HepG2 (cell line): Measurements from ENCODE around the gene FAM219A. TPM values are rescaled to one million over a fixed set of nuclear protein-coding genes. Genes with fewer than 3 reads are reported as not detected.
A peak's percentile ranks its signal among the peaks of the same experiment; 100 is the strongest.

Source experiments
- BCL6 ChIP-seq: IDR thresholded peaks from 2 replicates; pipeline ENCODE4 v1.6.1; 2016; ENCODE audit warnings: missing genetic modification reagents, missing compliant biosample characterization
- CBX2 ChIP-seq, 2 experiments: fragments of 200-600 bp in 1 of 2; sonication (generic); formaldehyde crosslinking in 1 of 2; IDR thresholded peaks; 2 replicates each; pipeline versions ENCODE4 v1.7.0 to v1.8.1; 2018 to 2022; ENCODE audit warnings: low read depth in 2 of 2, low read length in 1 of 2, mild to moderate bottlenecking in 1 of 2, missing genetic modification reagents in 1 of 2
- CCDC6 ChIP-seq: sonication (generic); formaldehyde crosslinking; IDR thresholded peaks from 2 replicates; pipeline ENCODE4 v1.8.1; 2022; ENCODE audit warnings: mild to moderate bottlenecking, missing genetic modification reagents, moderate library complexity
- CREB1 ChIP-seq, 2 experiments: fragments of 450-650 bp in 1 of 2; IDR thresholded peaks; 2 replicates each; pipeline ENCODE4 v1.6.1; 2016 to 2017; ENCODE audit warnings: control low read depth in 1 of 2, mild to moderate bottlenecking in 1 of 2, missing compliant biosample characterization in 1 of 2, missing genetic modification characterization in 1 of 2
- DMAP1 ChIP-seq: IDR thresholded peaks from 2 replicates; pipeline ENCODE4 v1.6.1; 2016
- HDAC2 ChIP-seq: sonication (generic); formaldehyde crosslinking; IDR thresholded peaks from 2 replicates; pipeline ENCODE4 v1.4.0; 2020; ENCODE audit warnings: missing genetic modification reagents
- HES4 ChIP-seq: sonication (generic); formaldehyde crosslinking; IDR thresholded peaks from 2 replicates; pipeline ENCODE4 v1.9.0; 2021; ENCODE audit warnings: mild to moderate bottlenecking, missing genetic modification reagents, borderline replicate concordance
- MAZ ChIP-seq, 2 experiments: sonication (generic) in 1 of 2; formaldehyde crosslinking in 1 of 2; IDR thresholded peaks; 2 replicates each; pipeline versions ENCODE4 v1.5.0 to v1.6.1; 2012 to 2020; ENCODE audit warnings: low read depth in 2 of 2, mild to moderate bottlenecking in 2 of 2, borderline replicate concordance in 1 of 2, improper control_type of control experiment in 1 of 2, low read length in 1 of 2, missing genetic modification reagents in 1 of 2, moderate library complexity in 1 of 2
- NFE2L1 ChIP-seq: sonication (generic); formaldehyde crosslinking; IDR thresholded peaks from 2 replicates; pipeline ENCODE4 v1.4.0; 2020; ENCODE audit warnings: missing genetic modification reagents, mild to moderate bottlenecking, borderline replicate concordance
- NFKB2 ChIP-seq: sonication (generic); formaldehyde crosslinking; IDR thresholded peaks from 2 replicates; pipeline ENCODE4 v1.4.0; 2020; ENCODE audit warnings: missing genetic modification reagents, borderline replicate concordance
- SRSF4 ChIP-seq: fragments of 200-400 bp; formaldehyde crosslinking; IDR thresholded peaks from one replicate; pipeline ENCODE4 v1.6.1; 2018; ENCODE audit warnings: mild to moderate bottlenecking, low read depth, low read length, moderate library complexity; ENCODE audit not compliant: poor library complexity, severe bottlenecking
- TEAD3 ChIP-seq: optimal IDR thresholded peaks from 2 replicates; pipeline ENCODE3; 2016; ENCODE audit warnings: borderline replicate concordance
- ZIK1 ChIP-seq: sonication (generic); formaldehyde crosslinking; IDR thresholded peaks from 2 replicates; pipeline ENCODE4 v1.5.0; 2020; ENCODE audit warnings: mild to moderate bottlenecking, low read depth, missing genetic modification reagents, borderline replicate concordance
- ZKSCAN1 ChIP-seq: fragments of 150-350 bp; IDR thresholded peaks from 2 replicates; pipeline ENCODE4 v1.6.1; 2014; ENCODE audit warnings: low read length
- ZNF460 ChIP-seq: sonication (generic); formaldehyde crosslinking; IDR thresholded peaks from 2 replicates; pipeline ENCODE4 v1.5.1; 2020; ENCODE audit warnings: missing genetic modification reagents, mild to moderate bottlenecking, borderline replicate concordance
- ZNF468 ChIP-seq: sonication (generic); formaldehyde crosslinking; IDR thresholded peaks from 2 replicates; pipeline ENCODE4 v1.8.0; 2022; ENCODE audit warnings: mild to moderate bottlenecking, moderate library complexity, missing genetic modification reagents
- ZNF550 ChIP-seq: sonication (generic); formaldehyde crosslinking; IDR thresholded peaks from 2 replicates; pipeline ENCODE4 v1.4.0; 2020; ENCODE audit warnings: mild to moderate bottlenecking, missing genetic modification reagents, borderline replicate concordance
- ZNF598 ChIP-seq: sonication (generic); formaldehyde crosslinking; IDR thresholded peaks from 2 replicates; pipeline ENCODE4 v1.5.1; 2020; ENCODE audit warnings: mild to moderate bottlenecking, missing genetic modification reagents, borderline replicate concordance
- polyA plus RNA-seq, 8 experiments: library from polyadenylated mRNA; depleted of rRNA in 3 of 8; stranded (reverse) in 7 of 8; unstranded in 1 of 8; fragments of >200 nt; fragmentation: Illumina TruSeq in 4 of 8; extraction: Trizol in 4 of 8; gene quantifications; 2 replicates each; pipeline versions ENCODE4 v1.2.1 to v1.2.3, GENCODE V29; 2011 to 2016; ENCODE audit warnings: low read depth in 4 of 8, missing spikeins in 1 of 8, mixed read lengths in 1 of 8; ENCODE audit not compliant: insufficient read depth in 1 of 8
- total RNA-seq, 5 experiments: library from RNA; depleted of rRNA; stranded (reverse); fragments of >200 nt; fragmentation: Illumina TruSeq; extraction: Trizol; gene quantifications; 2 replicates each; pipeline ENCODE4 v1.2.3, GENCODE V29; 2016; ENCODE audit warnings: low read depth in 1 of 5
- TF ChIP-seq, protein P1 (sequence below), 2 experiments: IDR thresholded peaks; 2 replicates each; pipeline ENCODE4 v1.6.1; 2011 to 2012; ENCODE audit warnings: low read length in 2 of 2, borderline replicate concordance in 1 of 2, low read depth in 1 of 2, mild to moderate bottlenecking in 1 of 2, moderate library complexity in 1 of 2
- TF ChIP-seq, protein P2 (sequence below): sonication (generic); formaldehyde crosslinking; IDR thresholded peaks from 2 replicates; pipeline ENCODE4 v1.8.1; 2023; ENCODE audit warnings: mild to moderate bottlenecking, inconsistent platforms, moderate library complexity, missing genetic modification reagents, borderline replicate concordance
- TF ChIP-seq, protein P3 (sequence below): sonication (generic); formaldehyde crosslinking; IDR thresholded peaks from 2 replicates; pipeline ENCODE4 v1.5.0; 2020; ENCODE audit warnings: missing genetic modification reagents
- TF ChIP-seq, protein P4 (sequence below): sonication (generic); formaldehyde crosslinking; IDR thresholded peaks from 2 replicates; pipeline ENCODE4 v1.5.0; 2020; ENCODE audit warnings: mild to moderate bottlenecking, missing genetic modification reagents, moderate library complexity

FAM219A gene
- total and polyA plus RNA-seq, 2 of the 13 experiments (the other 11 are each of a cell fraction or from before 2014, with no cell fraction given): 3.9 to 6.4 TPM

DNA sequence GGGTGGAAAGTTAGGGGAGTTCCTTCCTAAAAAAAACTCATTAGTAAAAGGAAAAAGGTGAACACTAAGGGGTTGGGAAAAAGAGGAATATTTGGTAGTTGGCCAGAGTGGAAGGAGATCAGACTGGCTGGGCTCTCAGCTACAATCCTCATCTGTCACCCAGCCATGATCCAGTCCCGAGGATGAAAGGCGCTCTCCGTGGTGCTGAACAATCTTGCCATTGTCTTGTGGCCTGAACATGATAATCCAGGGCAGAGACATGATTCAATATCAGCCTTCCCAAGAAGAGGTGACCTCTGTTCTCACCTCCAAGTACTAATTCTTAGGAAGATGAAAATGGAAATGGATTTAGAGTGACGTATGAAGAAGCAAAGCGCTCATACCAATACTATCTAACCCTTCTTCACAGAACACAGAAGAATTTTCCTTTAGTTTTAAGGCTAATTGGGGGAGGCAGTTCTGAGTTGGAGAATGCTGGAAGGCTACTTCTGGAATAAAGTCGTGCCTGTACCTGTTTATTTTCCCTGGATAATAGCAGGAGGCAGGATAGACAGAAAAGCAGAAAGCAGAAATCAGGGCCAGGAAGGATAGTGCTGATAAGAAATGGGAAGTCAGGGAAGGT lies 45.0 kb downstream of the FAM219A start (continued):
- TF ChIP-seq, protein P1, sequence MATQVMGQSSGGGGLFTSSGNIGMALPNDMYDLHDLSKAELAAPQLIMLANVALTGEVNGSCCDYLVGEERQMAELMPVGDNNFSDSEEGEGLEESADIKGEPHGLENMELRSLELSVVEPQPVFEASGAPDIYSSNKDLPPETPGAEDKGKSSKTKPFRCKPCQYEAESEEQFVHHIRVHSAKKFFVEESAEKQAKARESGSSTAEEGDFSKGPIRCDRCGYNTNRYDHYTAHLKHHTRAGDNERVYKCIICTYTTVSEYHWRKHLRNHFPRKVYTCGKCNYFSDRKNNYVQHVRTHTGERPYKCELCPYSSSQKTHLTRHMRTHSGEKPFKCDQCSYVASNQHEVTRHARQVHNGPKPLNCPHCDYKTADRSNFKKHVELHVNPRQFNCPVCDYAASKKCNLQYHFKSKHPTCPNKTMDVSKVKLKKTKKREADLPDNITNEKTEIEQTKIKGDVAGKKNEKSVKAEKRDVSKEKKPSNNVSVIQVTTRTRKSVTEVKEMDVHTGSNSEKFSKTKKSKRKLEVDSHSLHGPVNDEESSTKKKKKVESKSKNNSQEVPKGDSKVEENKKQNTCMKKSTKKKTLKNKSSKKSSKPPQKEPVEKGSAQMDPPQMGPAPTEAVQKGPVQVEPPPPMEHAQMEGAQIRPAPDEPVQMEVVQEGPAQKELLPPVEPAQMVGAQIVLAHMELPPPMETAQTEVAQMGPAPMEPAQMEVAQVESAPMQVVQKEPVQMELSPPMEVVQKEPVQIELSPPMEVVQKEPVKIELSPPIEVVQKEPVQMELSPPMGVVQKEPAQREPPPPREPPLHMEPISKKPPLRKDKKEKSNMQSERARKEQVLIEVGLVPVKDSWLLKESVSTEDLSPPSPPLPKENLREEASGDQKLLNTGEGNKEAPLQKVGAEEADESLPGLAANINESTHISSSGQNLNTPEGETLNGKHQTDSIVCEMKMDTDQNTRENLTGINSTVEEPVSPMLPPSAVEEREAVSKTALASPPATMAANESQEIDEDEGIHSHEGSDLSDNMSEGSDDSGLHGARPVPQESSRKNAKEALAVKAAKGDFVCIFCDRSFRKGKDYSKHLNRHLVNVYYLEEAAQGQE (IDR thresholded peaks at IDR 0.05; ENCODE audit: borderline replicate concordance in 1 of 2, low read depth in 1 of 2, low read length in 2 of 2): peak; percentile 84 to 97
- TF ChIP-seq DMAP1 (CRISPR knock-in tag) (no peak), ZNF460 (CRISPR knock-in tag) (no peak), ZNF468 (CRISPR knock-in tag) (no peak), NFE2L1 (no peak), NFKB2 (no peak), ZNF598 (CRISPR knock-in tag) (no peak), SRSF4 (no peak), TEAD3 (CRISPR knock-in tag) (no peak), CREB1 (IDR thresholded peaks at IDR 0.05) (no peak), CREB1 (CRISPR knock-in tag; IDR thresholded peaks at IDR 0.05) (no peak), MAZ (IDR thresholded peaks at IDR 0.05; ENCODE audit: borderline replicate concordance, low read depth, low read length) (no peak), MAZ (CRISPR knock-in tag; IDR thresholded peaks at IDR 0.05; ENCODE audit: low read depth) (no peak), ZNF550 (CRISPR knock-in tag) (no peak), CBX2 (IDR thresholded peaks at IDR 0.05; ENCODE audit: low read depth, low read length) (no peak), CBX2 (CRISPR knock-in tag; IDR thresholded peaks at IDR 0.05; ENCODE audit: low read depth) (no peak), ZKSCAN1 (no peak), HDAC2 (CRISPR knock-in tag) (peak; percentile 34; the same call in 1 of the 2 replicates), BCL6 (CRISPR knock-in tag) (peak; percentile 11; the same call in 1 of the 2 replicates), HES4 (CRISPR knock-in tag) (no peak), CCDC6 (CRISPR knock-in tag) (no peak), ZIK1 (CRISPR knock-in tag) (no peak)
- TF ChIP-seq, protein P2, sequence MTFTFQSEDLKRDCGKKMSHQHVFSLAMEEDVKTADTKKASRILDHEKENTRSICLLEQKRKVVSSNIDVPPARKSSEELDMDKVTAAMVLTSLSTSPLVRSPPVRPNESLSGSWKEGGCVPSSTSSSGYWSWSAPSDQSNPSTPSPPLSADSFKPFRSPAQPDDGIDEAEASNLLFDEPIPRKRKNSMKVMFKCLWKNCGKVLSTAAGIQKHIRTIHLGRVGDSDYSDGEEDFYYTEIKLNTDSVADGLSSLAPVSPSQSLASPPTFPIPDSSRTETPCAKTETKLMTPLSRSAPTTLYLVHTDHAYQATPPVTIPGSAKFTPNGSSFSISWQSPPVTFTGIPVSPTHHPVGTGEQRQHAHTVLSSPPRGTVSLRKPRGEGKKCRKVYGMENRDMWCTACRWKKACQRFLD: no peak
- TF ChIP-seq, protein P3, sequence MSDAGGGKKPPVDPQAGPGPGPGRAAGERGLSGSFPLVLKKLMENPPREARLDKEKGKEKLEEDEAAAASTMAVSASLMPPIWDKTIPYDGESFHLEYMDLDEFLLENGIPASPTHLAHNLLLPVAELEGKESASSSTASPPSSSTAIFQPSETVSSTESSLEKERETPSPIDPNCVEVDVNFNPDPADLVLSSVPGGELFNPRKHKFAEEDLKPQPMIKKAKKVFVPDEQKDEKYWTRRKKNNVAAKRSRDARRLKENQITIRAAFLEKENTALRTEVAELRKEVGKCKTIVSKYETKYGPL: no peak
- TF ChIP-seq, protein P4, sequence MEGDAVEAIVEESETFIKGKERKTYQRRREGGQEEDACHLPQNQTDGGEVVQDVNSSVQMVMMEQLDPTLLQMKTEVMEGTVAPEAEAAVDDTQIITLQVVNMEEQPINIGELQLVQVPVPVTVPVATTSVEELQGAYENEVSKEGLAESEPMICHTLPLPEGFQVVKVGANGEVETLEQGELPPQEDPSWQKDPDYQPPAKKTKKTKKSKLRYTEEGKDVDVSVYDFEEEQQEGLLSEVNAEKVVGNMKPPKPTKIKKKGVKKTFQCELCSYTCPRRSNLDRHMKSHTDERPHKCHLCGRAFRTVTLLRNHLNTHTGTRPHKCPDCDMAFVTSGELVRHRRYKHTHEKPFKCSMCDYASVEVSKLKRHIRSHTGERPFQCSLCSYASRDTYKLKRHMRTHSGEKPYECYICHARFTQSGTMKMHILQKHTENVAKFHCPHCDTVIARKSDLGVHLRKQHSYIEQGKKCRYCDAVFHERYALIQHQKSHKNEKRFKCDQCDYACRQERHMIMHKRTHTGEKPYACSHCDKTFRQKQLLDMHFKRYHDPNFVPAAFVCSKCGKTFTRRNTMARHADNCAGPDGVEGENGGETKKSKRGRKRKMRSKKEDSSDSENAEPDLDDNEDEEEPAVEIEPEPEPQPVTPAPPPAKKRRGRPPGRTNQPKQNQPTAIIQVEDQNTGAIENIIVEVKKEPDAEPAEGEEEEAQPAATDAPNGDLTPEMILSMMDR: no peak
